Hepatocyte (in vitro differentiated cells): ENCODE data around the gene CHD5. TPM values are rescaled to one million over a fixed set of nuclear protein-coding genes. Genes with fewer than 3 reads are reported as not detected.

Source experiments
- DNase-seq: peaks from one replicate; pipeline ENCODE4 v3.0.0-alpha.2; 2016; ENCODE audit warnings: low spot score
- H2AFZ ChIP-seq: fragments of 200-600 bp; sonication (generic); 2 replicates; pipeline ENCODE4 v1.6.0; 2016; ENCODE audit warnings: antibody characterized with exemption, mild to moderate bottlenecking
- H3K27ac ChIP-seq: fragments of 200-600 bp; sonication (generic); 2 replicates; pipeline ENCODE4 v1.5.1; 2016; ENCODE audit warnings: mild to moderate bottlenecking
- H3K27me3 ChIP-seq: fragments of 200-600 bp; sonication (generic); 2 replicates; pipeline ENCODE4 v1.6.1; 2016
- H3K36me3 ChIP-seq: fragments of 200-600 bp; sonication (generic); replicated peaks from 2 replicates; pipeline ENCODE4 v1.5.1; 2016; ENCODE audit warnings: low read depth; ENCODE audit not compliant: insufficient read depth
- H3K4me1 ChIP-seq: fragments of 200-600 bp; sonication (generic); 2 replicates; pipeline ENCODE4 v1.5.1; 2016; ENCODE audit warnings: mild to moderate bottlenecking, moderate library complexity; ENCODE audit not compliant: insufficient read depth
- H3K4me2 ChIP-seq: fragments of 200-600 bp; sonication (generic); 2 replicates; pipeline ENCODE4 v1.6.0; 2016
- H3K4me3 ChIP-seq: fragments of 200-600 bp; sonication (generic); 2 replicates; pipeline ENCODE4 v1.5.1; 2016; ENCODE audit warnings: mild to moderate bottlenecking
- H3K79me2 ChIP-seq: fragments of 200-600 bp; sonication (generic); 2 replicates; pipeline ENCODE4 v1.6.0; 2017; ENCODE audit warnings: mild to moderate bottlenecking
- H3K9me2 ChIP-seq: fragments of 200-600 bp; sonication (generic); replicated peaks from 2 replicates; pipeline ENCODE4 v1.6.0; 2017; ENCODE audit warnings: mild to moderate bottlenecking; ENCODE audit not compliant: insufficient read depth
- H3K9me3 ChIP-seq: fragments of 200-600 bp; sonication (generic); 2 replicates; pipeline ENCODE4 v1.5.1; 2016; ENCODE audit warnings: low read depth, mild to moderate bottlenecking
- H4K20me1 ChIP-seq: fragments of 200-600 bp; sonication (generic); 2 replicates; pipeline ENCODE4 v1.6.0; 2016; ENCODE audit warnings: mild to moderate bottlenecking; ENCODE audit not compliant: insufficient read depth, poor library complexity, severe bottlenecking
- EZH2 ChIP-seq: fragments of 200-600 bp; sonication (generic); IDR thresholded peaks from 2 replicates; pipeline ENCODE4 v1.6.1; 2016; ENCODE audit warnings: antibody characterized with exemption, mild to moderate bottlenecking, borderline replicate concordance
- EZH2phosphoT487 ChIP-seq: fragments of 200-600 bp; sonication (generic); IDR thresholded peaks from one replicate; pipeline ENCODE4 v1.6.1; 2018; ENCODE audit warnings: antibody characterized with exemption, mild to moderate bottlenecking, low read depth, moderate library complexity; ENCODE audit not compliant: unreplicated experiment, severe bottlenecking
- WGBS: methylation state at CpG from one replicate; pipeline ENCODE4 v1.1.6; 2016; ENCODE audit warnings: low lambda C conversion rate; ENCODE audit errors: missing lambda C conversion rate; 5-methylcytosine and 5-hydroxymethylcytosine counted together
- polyA plus RNA-seq: library from polyadenylated mRNA; unstranded; fragments of >200 nt; fragmentation: Nextera tagmentation; extraction: Ambion mirVana; gene quantifications from 2 replicates; pipeline ENCODE4 v1.2.1, GENCODE V29; 2016
- total RNA-seq: library from RNA; depleted of rRNA; stranded (reverse); fragments of >200 nt; gene quantifications from 2 replicates; pipeline ENCODE4 v1.2.3, GENCODE V29; 2014
- TF ChIP-seq, protein P1 (sequence below): fragments of 200-600 bp; sonication (generic); IDR thresholded peaks from 2 replicates; pipeline ENCODE4 v1.5.1; 2016; ENCODE audit warnings: antibody characterized with exemption, mild to moderate bottlenecking; ENCODE audit not compliant: poor library complexity

Gene CHD5
- total and polyA plus RNA-seq, 2 experiments from 2014 or later, result 0.13 TPM; not detected in 1

DNA sequence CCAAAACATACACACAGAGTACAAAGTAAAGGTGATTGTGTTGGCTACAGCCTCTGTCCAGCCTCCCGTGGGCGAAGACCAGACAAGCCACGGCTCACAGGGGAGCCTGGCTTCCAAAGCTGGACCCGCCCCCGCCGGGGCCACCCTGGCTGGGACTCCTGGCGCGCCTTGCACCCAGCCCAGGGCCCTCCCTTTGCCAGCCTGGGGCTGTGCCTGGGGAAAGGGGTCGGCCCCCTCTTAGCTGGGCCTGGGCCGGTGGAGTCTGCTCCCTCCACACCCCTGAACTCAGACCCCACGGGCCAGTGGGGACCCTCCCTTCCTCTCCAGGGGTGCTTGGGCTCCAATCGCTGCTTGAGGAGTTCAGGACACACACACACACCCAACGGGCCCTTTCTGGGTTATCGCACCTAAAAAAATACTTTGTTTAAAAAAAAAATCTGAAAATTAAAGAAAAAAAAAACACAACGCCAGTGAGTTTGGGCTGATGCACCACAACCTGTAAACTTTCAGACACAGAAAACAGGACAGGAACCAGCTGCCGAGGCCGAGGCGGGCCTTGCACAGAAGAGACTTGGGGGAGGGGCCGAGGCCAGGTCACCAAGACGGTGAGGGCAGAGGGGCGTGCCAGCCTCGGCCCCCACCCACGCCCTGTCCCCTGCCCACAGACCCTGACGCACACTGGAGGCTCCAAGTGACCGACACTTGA is 78.1 kb downstream of the CHD5 start:
- H3K27me3 ChIP-seq, result no peaks in the 10 kb centered on the region
- WGBS, result 72% methylated on average over 25 of the region's 25 CpGs

GRCh38 chr1:6100861-6101783 is 79.0 kb downstream of the CHD5 start:
- Histone ChIP-seq H3K4me1 (no peaks in the 10 kb centered on the region), H3K27me3 (no peaks in the 10 kb centered on the region), H2AFZ (no peak overlapping the region), H3K9me2 (no peaks in the 10 kb centered on the region), H3K4me2 (no peak overlapping the region), H3K4me3 (no peak overlapping the region), H3K79me2 (no peaks in the 10 kb centered on the region), H3K36me3 (no peaks in the 10 kb centered on the region), H3K9me3 (no peaks in the 10 kb centered on the region), H3K27ac (no peak overlapping the region), H4K20me1 (no peaks in the 10 kb centered on the region)
- WGBS, result 82% methylated on average over 23 of the region's 23 CpGs
- no peak for DNase-seq
- no peak for TF ChIP-seq EZH2
- no peak for TF ChIP-seq EZH2phosphoT487
- TF ChIP-seq, protein P1, sequence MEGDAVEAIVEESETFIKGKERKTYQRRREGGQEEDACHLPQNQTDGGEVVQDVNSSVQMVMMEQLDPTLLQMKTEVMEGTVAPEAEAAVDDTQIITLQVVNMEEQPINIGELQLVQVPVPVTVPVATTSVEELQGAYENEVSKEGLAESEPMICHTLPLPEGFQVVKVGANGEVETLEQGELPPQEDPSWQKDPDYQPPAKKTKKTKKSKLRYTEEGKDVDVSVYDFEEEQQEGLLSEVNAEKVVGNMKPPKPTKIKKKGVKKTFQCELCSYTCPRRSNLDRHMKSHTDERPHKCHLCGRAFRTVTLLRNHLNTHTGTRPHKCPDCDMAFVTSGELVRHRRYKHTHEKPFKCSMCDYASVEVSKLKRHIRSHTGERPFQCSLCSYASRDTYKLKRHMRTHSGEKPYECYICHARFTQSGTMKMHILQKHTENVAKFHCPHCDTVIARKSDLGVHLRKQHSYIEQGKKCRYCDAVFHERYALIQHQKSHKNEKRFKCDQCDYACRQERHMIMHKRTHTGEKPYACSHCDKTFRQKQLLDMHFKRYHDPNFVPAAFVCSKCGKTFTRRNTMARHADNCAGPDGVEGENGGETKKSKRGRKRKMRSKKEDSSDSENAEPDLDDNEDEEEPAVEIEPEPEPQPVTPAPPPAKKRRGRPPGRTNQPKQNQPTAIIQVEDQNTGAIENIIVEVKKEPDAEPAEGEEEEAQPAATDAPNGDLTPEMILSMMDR, result no peak

More for the DNA sequence above, 78.1 kb downstream of the CHD5 start:
- H3K79me2 ChIP-seq, result no peaks in the 10 kb centered on the region
- H3K9me3 ChIP-seq, result no peaks in the 10 kb centered on the region
- no peak overlapping the region for H3K4me3 ChIP-seq
- TF ChIP-seq EZH2, result no peak
- TF ChIP-seq, protein P1, result no peak
- TF ChIP-seq EZH2phosphoT487, result no peak
- no peak for DNase-seq
- H2AFZ ChIP-seq, result no peak overlapping the region
- H3K4me1 ChIP-seq, result no peaks in the 10 kb centered on the region
- H3K36me3 ChIP-seq, result no peaks in the 10 kb centered on the region
- no peaks in the 10 kb centered on the region for H4K20me1 ChIP-seq
- no peak overlapping the region for H3K27ac ChIP-seq
- no peaks in the 10 kb centered on the region for H3K9me2 ChIP-seq
- H3K4me2 ChIP-seq, result no peak overlapping the region

DNA sequence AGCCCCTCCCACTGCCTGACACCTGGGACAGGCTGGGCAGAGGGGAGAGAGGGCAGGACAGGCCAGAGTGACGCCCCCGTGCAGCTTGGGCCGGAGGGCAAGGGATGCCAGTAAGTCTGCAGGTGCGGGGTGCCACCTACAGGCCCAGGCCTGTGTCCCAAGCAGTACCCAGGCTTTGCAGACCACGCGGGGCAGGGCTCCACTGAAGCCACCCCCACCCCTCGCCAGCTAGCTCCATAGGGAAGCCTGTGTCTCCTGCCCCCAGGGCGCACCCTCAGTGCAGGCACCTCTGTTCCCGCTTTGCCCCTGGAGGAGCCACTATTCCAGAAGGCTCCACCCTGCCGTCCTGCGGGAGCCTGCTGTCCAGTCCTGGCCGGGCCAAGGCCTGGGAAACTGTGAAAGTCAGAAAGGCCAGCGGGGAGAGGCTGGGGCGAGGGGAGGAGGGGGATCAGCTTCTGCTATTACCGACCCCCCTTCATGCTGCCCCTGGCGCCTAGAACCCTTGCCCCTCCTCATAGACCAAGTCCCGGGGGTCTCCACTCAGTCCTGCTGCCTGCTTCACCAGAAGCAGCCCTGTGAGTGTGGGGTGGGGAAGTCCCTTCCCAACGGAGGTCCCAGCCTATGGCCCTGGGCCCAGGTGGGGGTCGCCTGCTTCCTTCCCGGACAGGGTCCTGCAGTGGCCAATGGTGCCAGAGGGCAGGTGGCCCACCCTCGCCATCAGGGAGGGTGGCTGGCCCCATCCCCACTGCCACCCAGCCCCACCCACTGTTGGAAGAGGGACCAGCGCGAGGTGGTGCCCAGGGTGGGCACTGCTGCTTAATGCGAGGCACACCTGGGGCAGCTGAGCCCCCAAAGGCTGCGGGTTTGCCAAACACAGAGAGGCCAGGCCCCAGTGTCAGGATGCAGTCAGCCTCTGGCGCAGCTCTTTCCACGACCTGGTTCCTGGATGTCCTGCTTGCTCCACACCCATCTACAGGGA is 80.0 kb downstream of the CHD5 start:
- Histone ChIP-seq H3K4me2 (no peak overlapping the region), H2AFZ (no peak overlapping the region), H3K27me3 (no peaks in the 10 kb centered on the region), H3K9me3 (no peaks in the 10 kb centered on the region), H3K4me3 (no peak overlapping the region), H3K27ac (no peak overlapping the region), H4K20me1 (no peaks in the 10 kb centered on the region), H3K36me3 (no peaks in the 10 kb centered on the region), H3K4me1 (no peaks in the 10 kb centered on the region), H3K9me2 (no peaks in the 10 kb centered on the region), H3K79me2 (no peaks in the 10 kb centered on the region)
- 90% methylated on average over 27 of the region's 27 CpGs for WGBS
- DNase-seq, result no peak
- TF ChIP-seq EZH2phosphoT487 (no peak), EZH2 (no peak)
- TF ChIP-seq, protein P1, result no peak
